Memory B cell (primary cell): Measurements from ENCODE around the gene DBNDD1.

Experiments used
- ATAC-seq: fragments of 150-1000 bp; cut with Tn5 transposase; 2 replicates; pipeline ENCODE4 v1.10.0; 2021; ENCODE audit warnings: low read depth, mild to moderate bottlenecking, moderate library complexity
- DNase-seq, 2 donors: peaks; one replicate each; pipeline ENCODE4 v3.0.0; 2022; ENCODE audit warnings: low spot score in 2 of 2
- H3K27ac Mint-ChIP-seq: one replicate; pipeline ENCODE4 v1.8.0; 2022; ENCODE audit warnings: mild to moderate bottlenecking, moderate library complexity, mixed read lengths
- H3K27me3 Mint-ChIP-seq: one replicate; pipeline ENCODE4 v1.8.0; 2022; ENCODE audit warnings: mixed read lengths
- H3K36me3 Mint-ChIP-seq: one replicate; pipeline ENCODE4 v1.8.0; 2022; ENCODE audit warnings: mild to moderate bottlenecking, mixed read lengths
- H3K4me1 Mint-ChIP-seq: one replicate; pipeline ENCODE4 v1.8.0; 2022; ENCODE audit warnings: mixed read lengths
- H3K4me3 Mint-ChIP-seq: one replicate; pipeline ENCODE4 v1.8.0; 2022; ENCODE audit warnings: mild to moderate bottlenecking, moderate library complexity, mixed read lengths
- H3K9me3 Mint-ChIP-seq: one replicate; pipeline ENCODE4 v1.8.0; 2022; ENCODE audit warnings: mixed read lengths

Gene DBNDD1

GRCh38 chr16:90027611-90028010 is 8.4 kb upstream of the DBNDD1 start:
- Mint-ChIP-seq H3K9me3 (no peaks in the 10 kb centered on the region), H3K27ac (no peak overlapping the region), H3K4me3 (no peak overlapping the region), H3K4me1 (peaks cover 13% of the 10 kb centered on the region), H3K36me3 (peaks cover 9% of the 10 kb centered on the region), H3K27me3 (peaks cover 3% of the 10 kb centered on the region)
- ATAC-seq (no peak), DNase-seq (no peak)

DNA sequence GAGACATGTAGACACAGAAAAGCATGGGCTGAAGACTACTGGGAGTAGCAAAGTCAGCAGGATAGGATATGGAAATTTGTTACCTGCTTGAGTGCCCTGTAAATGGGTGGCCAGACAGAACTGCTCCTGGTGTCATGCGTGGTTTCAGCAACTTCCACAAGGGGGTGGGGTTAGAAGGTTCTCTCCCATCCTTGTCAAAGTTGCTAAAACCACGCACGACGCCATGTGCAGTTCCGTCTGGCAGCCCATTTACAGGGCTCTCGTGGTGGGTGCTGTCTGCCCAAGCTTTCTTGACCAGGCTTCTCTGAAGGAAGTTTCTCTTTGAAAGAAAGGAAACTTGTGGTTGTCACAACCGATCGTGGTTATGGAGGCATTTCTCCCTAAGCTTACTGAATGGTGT is 6.9 kb upstream of the DBNDD1 start:
- Mint-ChIP-seq H3K4me3 (no peak overlapping the region), H3K36me3 (no peaks in the 10 kb centered on the region), H3K27ac (no peak overlapping the region), H3K27me3 (no peaks in the 10 kb centered on the region), H3K4me1 (peaks cover 7% of the 10 kb centered on the region), H3K9me3 (no peaks in the 10 kb centered on the region)
- DNase-seq = no peak
- peak; percentile 44 for ATAC-seq

DNA sequence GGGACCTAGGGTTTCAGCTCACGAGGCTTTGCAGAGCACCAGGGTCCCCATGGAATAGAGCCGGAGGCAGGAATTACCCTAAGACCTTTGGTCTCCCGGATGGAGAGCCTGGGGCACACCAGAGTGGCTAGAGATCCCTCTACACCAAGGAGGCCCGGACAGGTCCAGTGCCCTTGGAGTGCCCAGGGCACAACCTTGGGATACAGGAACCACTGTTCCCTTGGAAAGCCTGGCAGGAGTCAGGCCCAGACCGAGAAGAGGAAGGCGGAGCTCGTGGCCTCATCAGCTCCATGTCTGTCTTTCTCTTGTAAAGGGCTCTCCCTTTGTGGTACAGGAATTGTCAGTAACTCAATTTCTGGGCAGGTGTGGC is 3.8 kb upstream of the DBNDD1 start:
- Mint-ChIP-seq H3K36me3 (no peaks in the 10 kb centered on the region), H3K4me3 (peak overlapping the region; percentile 14), H3K27ac (no peak overlapping the region), H3K27me3 (peaks cover 2% of the 10 kb centered on the region), H3K4me1 (peaks cover 11% of the 10 kb centered on the region), H3K9me3 (no peaks in the 10 kb centered on the region)
- DNase-seq (no peak), ATAC-seq (no peak)

DNA sequence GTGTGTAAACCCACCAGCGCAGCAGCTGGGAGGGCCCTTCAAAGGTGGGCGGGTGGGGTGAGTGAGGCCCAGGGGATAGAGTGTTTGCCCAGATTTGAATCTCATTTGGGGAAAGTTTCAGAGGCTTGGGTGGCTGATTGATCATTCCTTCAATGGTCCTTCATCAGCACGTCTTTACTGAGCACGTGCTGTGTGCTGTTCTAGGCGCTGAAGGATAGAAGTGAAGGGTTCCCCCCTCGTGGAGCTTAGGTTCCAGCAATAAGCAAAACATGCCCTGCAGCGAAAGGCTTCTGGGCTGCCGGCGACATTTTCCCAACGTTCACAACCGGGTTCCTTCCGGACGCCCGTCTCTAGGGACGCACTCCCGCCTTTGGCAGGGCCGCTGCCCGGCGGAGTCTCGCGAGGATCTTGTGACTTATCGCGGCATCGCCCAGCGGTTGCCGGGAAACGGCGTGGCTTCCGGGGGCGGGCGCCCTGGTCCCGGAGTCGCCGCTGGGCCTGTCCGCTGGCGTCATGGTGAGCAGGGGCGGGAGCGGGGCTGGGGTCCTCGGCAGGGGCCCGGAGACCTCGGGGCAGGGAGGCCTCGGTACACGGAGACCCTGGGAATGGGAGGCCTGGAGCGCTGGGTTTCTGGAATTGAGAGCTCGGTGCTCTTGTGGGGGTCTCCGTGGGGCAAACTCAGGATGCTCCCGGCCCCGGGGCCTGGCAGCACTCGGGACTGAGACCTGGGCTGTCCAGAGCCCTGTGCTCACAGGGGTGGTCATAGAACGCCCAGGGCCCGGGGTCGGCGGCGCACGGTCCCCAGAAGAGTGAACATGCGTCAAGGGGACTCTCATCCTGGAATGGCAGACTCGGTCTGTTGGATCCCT is 3.2 kb upstream of the DBNDD1 start:
- H3K27ac Mint-ChIP-seq = no peak overlapping the region
- no peaks in the 10 kb centered on the region for H3K36me3 Mint-ChIP-seq
- peak overlapping the region; percentile 75 for H3K4me3 Mint-ChIP-seq
- DNase-seq = peak; percentile 49 to 65
- ATAC-seq = peak; percentile 72
- no peaks in the 10 kb centered on the region for H3K9me3 Mint-ChIP-seq
- H3K4me1 Mint-ChIP-seq = peaks cover 11% of the 10 kb centered on the region
- H3K27me3 Mint-ChIP-seq = peaks cover 2% of the 10 kb centered on the region

- H3K4me1 Mint-ChIP-seq = peaks cover 7% of the 10 kb centered on the region
- no peak for ATAC-seq
- H3K9me3 Mint-ChIP-seq = no peaks in the 10 kb centered on the region
- no peaks in the 10 kb centered on the region for H3K36me3 Mint-ChIP-seq
- H3K27ac Mint-ChIP-seq = no peak overlapping the region
- H3K27me3 Mint-ChIP-seq = peaks cover 2% of the 10 kb centered on the region
- peak overlapping the region; percentile 8 for H3K4me3 Mint-ChIP-seq
- DNase-seq = no peak
These were observed 1.7 kb upstream of the DBNDD1 start for GRCh38 chr16:90020838-90021382.

DNA sequence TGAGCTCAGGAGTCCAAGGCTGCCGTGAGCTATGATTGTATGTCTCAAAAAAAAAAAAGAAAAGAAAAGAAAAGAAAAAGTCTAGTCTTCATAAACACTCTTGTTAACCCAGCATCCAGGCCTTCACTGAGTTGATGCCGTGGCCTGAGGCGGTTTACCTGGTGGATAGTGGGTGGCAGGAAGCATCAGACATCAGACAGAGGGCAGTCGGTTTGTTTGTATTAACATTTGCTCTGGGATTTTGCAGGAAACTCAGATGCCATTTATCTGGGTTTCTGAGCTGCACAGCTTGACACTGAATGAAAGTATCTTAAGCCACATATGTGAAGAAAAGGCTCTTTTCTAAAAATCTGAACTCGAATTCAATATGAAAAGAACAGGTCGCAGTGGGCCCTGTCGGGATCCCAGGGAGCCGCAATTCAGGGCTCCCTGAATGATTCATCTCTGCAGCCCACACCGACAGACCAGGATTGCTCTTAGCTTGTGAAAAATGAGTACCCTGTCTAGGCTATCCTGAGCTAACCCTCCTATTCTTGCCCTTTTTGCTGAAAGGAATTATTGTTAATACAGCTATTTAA is 1.1 kb upstream of the DBNDD1 start:
- H3K4me3 Mint-ChIP-seq = peak overlapping the region; percentile 56
- ATAC-seq (no peak), DNase-seq (no peak)
- H3K9me3 Mint-ChIP-seq = no peaks in the 10 kb centered on the region
- peaks cover 7% of the 10 kb centered on the region for H3K4me1 Mint-ChIP-seq
- no peaks in the 10 kb centered on the region for H3K36me3 Mint-ChIP-seq
- no peak overlapping the region for H3K27ac Mint-ChIP-seq
- peaks cover 3% of the 10 kb centered on the region for H3K27me3 Mint-ChIP-seq

DNA sequence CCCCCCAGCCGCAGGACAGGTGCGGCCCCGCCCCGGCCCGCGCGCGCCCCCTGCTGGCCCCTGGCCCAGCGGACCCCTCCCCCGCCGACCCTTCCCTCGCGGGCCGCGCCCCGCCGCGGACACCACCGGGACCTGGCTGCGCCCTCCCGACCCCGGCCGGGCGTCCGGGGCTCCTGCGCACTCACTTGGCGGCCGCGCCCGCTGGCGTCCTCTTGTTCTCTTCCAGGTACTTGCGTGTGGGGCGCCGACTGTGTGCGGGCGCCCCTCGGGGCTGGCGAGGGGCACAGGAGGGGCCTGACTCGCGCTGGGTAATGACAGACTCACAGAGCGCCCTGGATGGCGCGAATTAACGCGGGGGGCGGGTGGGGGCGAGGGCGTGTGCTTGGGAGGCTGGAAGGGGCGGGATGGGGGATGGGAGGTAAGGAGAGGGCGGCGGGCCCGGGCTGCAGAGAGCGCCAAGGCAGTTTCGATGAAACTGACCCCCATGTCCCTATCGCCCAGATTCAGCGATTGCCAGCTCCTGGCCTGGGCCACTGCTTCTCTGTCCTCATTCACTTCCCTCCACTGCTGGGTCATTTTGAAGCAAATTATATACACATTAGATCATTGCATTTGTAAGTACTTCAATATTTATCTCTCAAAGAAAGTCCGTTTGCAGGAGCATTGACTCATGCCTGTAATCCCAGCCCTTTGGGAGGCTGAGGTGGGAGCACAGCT is 445 bp upstream of the DBNDD1 start:
- H3K4me3 Mint-ChIP-seq = peak overlapping the region; percentile 79
- DNase-seq (peak in 1 of 2 donors; percentile 55), ATAC-seq (peak; percentile 65)
- H3K4me1 Mint-ChIP-seq = peaks cover 11% of the 10 kb centered on the region
- no peaks in the 10 kb centered on the region for H3K36me3 Mint-ChIP-seq
- no peak overlapping the region for H3K27ac Mint-ChIP-seq
- no peaks in the 10 kb centered on the region for H3K9me3 Mint-ChIP-seq
- peaks cover 4% of the 10 kb centered on the region for H3K27me3 Mint-ChIP-seq

DNA sequence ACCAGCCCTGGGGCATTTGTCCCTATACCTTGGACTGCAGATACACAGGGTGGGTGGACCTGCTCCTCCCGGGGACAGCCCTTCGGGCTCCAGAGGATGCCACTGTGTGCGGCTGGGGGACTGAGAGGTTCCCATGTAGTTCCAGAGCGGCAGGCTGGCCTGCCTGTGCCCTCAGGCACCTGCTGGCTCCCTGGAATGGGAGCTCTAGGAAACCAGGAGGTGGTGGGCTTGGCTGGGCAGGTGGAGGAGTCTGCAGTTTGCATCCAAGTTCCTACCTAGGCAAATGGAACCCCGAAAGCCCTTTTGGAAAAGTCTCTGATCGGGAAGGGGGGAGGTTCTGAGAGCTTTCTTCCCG is 982 bp downstream of the DBNDD1 start:
- Mint-ChIP-seq H3K27me3 (peaks cover 6% of the 10 kb centered on the region), H3K36me3 (no peaks in the 10 kb centered on the region), H3K4me1 (peaks cover 18% of the 10 kb centered on the region), H3K9me3 (no peaks in the 10 kb centered on the region), H3K27ac (no peak overlapping the region), H3K4me3 (peak overlapping the region; percentile 75)
- DNase-seq (no peak), ATAC-seq (no peak)

DNA sequence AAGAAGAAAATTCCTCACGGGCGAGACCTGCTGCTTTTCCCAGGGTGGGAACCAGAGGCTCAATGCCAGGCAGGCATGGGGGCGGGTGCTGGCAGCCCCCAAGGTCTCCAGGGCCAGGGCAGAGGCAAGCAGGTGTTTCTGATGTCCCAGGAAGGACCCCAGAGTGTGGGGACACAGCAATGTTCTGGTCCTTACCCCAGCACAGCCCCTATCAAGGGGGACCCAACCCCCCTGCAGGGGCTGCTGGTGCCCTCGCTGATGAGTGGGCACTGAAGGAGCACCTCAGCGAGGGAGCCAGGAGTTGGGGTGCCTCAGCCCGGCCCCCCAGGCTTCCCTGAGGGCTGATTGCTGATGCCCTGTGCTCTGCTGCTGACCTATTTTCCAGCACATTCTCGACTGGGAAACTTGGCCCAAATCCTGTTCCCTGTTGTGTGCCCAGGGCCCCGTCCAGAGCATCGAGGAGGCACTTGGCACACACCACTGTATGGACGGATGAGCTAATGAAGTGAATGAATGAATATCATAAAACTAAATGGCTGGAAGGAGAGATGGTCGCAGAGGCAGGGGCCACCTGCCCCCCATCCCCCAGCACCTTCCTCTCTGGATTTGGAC is 2.8 kb downstream of the DBNDD1 start:
- Mint-ChIP-seq H3K36me3 (no peaks in the 10 kb centered on the region), H3K27ac (no peak overlapping the region), H3K27me3 (peaks cover 6% of the 10 kb centered on the region), H3K4me1 (peaks cover 18% of the 10 kb centered on the region), H3K9me3 (no peaks in the 10 kb centered on the region), H3K4me3 (no peak overlapping the region)
- no peak for ATAC-seq
- no peak for DNase-seq

GRCh38 chr16:90015586-90016338 is 3.5 kb downstream of the DBNDD1 start:
- peaks cover 6% of the 10 kb centered on the region for H3K27me3 Mint-ChIP-seq
- no peak overlapping the region for H3K4me3 Mint-ChIP-seq
- ATAC-seq (no peak), DNase-seq (no peak)
- H3K4me1 Mint-ChIP-seq = peaks cover 21% of the 10 kb centered on the region
- no peak overlapping the region for H3K27ac Mint-ChIP-seq
- H3K9me3 Mint-ChIP-seq = no peaks in the 10 kb centered on the region
- H3K36me3 Mint-ChIP-seq = no peaks in the 10 kb centered on the region

GRCh38 chr16:90012991-90013745 is 6.1 kb downstream of the DBNDD1 start:
- Mint-ChIP-seq H3K27ac (no peak overlapping the region), H3K27me3 (peaks cover 4% of the 10 kb centered on the region)

DNA sequence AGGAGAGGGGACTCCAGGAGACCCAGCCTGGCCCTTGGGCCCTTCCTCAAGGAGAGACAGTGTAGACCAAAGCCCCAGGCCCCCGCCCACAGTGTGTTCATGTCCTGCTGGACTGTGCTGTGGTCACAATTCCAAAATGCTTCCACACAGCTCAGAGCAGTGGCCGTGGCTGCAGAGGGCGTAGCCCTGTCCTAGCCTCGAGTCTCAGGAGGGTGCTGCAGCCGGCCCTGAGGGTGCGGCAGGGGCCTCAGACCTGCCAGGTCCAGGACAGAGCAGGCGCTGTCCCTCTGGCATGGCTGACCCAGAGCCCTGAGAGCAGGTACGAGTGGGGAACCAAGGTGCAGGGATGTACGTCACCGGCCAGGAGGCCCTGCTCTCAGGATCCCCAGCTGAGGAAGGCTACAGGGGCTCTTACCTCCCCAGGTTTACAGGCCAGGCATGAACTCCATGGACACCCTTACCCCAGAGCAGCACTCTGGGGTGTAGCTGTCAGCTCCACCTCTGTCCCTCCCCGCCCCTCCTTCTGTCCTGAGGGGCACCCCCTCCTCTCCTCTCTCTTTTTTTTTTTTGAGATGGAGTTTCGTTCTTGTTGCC is 7.3 kb downstream of the DBNDD1 start:
- Mint-ChIP-seq H3K9me3 (no peaks in the 10 kb centered on the region), H3K27me3 (peaks cover 4% of the 10 kb centered on the region), H3K36me3 (no peaks in the 10 kb centered on the region), H3K4me1 (peaks cover 42% of the 10 kb centered on the region), H3K27ac (no peak overlapping the region), H3K4me3 (no peak overlapping the region)
- ATAC-seq = no peak
- no peak for DNase-seq

More at GRCh38 chr16:90012991-90013745, 6.1 kb downstream of the DBNDD1 start:
- no peaks in the 10 kb centered on the region for H3K9me3 Mint-ChIP-seq
- DNase-seq = peak in 1 of 2 donors; percentile 45
- peaks cover 34% of the 10 kb centered on the region for H3K4me1 Mint-ChIP-seq
- H3K36me3 Mint-ChIP-seq = no peaks in the 10 kb centered on the region
- H3K4me3 Mint-ChIP-seq = peak overlapping the region; percentile 44
- ATAC-seq = peak; percentile 66

GRCh38 chr16:90011508-90011819 is 7.8 kb downstream of the DBNDD1 start:
- Mint-ChIP-seq H3K27me3 (peaks cover 4% of the 10 kb centered on the region), H3K9me3 (no peaks in the 10 kb centered on the region), H3K36me3 (no peaks in the 10 kb centered on the region), H3K4me1 (peaks cover 42% of the 10 kb centered on the region), H3K27ac (no peak overlapping the region), H3K4me3 (no peak overlapping the region)
- DNase-seq (no peak), ATAC-seq (no peak)
